ENCODE data around the gene RRBP1. TPM values are rescaled to one million over a fixed set of nuclear protein-coding genes. Genes with fewer than 3 reads are reported as not detected.

RRBP1 gene
- total and polyA plus RNA-seq, 2 of the 4 experiments (the other 2 are of a cell fraction), result 90.2 to 136 TPM

DNA sequence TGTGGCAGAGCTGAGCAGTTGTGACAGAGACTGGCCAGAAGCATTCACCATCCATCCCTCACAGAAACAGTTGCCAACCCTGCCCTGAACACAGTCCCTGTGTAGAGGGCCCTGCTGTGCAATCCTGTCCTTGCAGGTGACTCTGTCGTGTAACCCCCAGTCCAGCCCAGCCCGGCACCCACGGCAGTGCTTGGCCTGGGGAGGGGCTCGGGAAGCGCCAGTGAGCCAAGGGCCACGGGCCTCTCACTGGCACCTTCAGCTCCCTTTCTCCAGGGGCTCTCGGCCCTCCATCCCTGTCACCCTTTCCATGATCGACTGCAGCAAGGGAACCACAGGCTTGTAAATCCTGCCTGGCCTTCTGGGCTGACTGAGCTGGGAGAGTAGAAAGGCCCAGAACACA, 53.0 kb downstream of the RRBP1 start:
- ATAC-seq (ENCODE audit: low read depth) (no peak), DNase-seq (no peak)
- Histone ChIP-seq H4K20me1 (ENCODE audit: insufficient read depth, low read length) (peaks cover 90% of the 10 kb centered on the region), H3K36me3 (ENCODE audit: control insufficient read depth, insufficient read depth, low read length) (peaks cover 98% of the 10 kb centered on the region), H3K4me2 (ENCODE audit: low read depth, low read length) (no peak overlapping the region), H3K9ac (ENCODE audit: low read depth, low read length) (no peak overlapping the region), H4K5ac (ENCODE audit: low read depth, low read length) (no peak overlapping the region), H4K8ac (ENCODE audit: low read depth in 2 of 2, low read length in 2 of 2) (no peak overlapping the region), H2AFZ (replicated peaks; ENCODE audit: low read length, poor library complexity) (no peak overlapping the region), H3K27ac (ENCODE audit: insufficient read depth, low read length) (no peak overlapping the region), H3K27me3 (ENCODE audit: control insufficient read depth, insufficient read depth, low read length) (no peaks in the 10 kb centered on the region), H3K14ac (replicated peaks; ENCODE audit: low read depth, low read length) (no peak overlapping the region), H3K4me3 (ENCODE audit: insufficient read depth, low read depth, low read length) (no peak overlapping the region), H3K56ac (ENCODE audit: extremely low read depth, insufficient read depth, low read length) (no peak overlapping the region), H3K18ac (ENCODE audit: low read depth, low read length) (no peak overlapping the region), H3K23ac (ENCODE audit: low read depth, low read length) (no peak overlapping the region), H2AK5ac (ENCODE audit: low read depth, low read length) (no peak overlapping the region), H4K91ac (ENCODE audit: insufficient read depth, low read depth, low read length) (no peak overlapping the region), H2BK5ac (ENCODE audit: low read depth, low read length, poor library complexity, severe bottlenecking) (no peak overlapping the region), H3K4ac (ENCODE audit: low read depth, low read length) (no peak overlapping the region), H3K79me1 (ENCODE audit: low read depth in 1 of 2, low read length in 2 of 2) (peaks cover 41 to 94% of the 10 kb centered on the region in 2 experiments), H2BK120ac (ENCODE audit: low read depth, low read length) (no peak overlapping the region), H2BK15ac (ENCODE audit: low read depth, low read length) (no peak overlapping the region), H3K9me1 (ENCODE audit: insufficient read depth, low read length) (no peaks in the 10 kb centered on the region), H3K9me3 (ENCODE audit: control insufficient read depth, insufficient read depth, low read length) (no peaks in the 10 kb centered on the region), H2BK20ac (ENCODE audit: low read depth, low read length) (no peak overlapping the region), H3K4me1 (ENCODE audit: control insufficient read depth, insufficient read depth, low read length) (no peaks in the 10 kb centered on the region), H2AK9ac (replicated peaks; ENCODE audit: low read depth, low read length, poor library complexity) (no peak overlapping the region)
- WGBS, 2 experiments (ENCODE audit: extremely low coverage in 2 of 2, insufficient read length in 1 of 2), result no CpG with 5 or more reads among the region's 8 CpGs
- intact Hi-C loops (cut with micrococcal nuclease), result no loop called here
- no TSS peak for BruUV-seq (replicated peaks)
- CTCF ChIA-PET, result no interaction called here
- dilution Hi-C loops (cut with HindIII; ENCODE audit: low sequenced_read_pairs, unreplicated experiment), result no loop called here
- TF ChIP-seq RCOR1 (IDR thresholded peaks at IDR 0.05; ENCODE audit: insufficient replicate concordance, low read length), result no peak
- no peak for TF ChIP-seq RFX5 (IDR thresholded peaks at IDR 0.05; ENCODE audit: low read depth, low read length)
- no peak for TF ChIP-seq MAZ (IDR thresholded peaks at IDR 0.05; ENCODE audit: borderline replicate concordance, low read depth, low read length)
- no peak for TF ChIP-seq BHLHE40 (IDR thresholded peaks at IDR 0.05; ENCODE audit: low read depth, low read length)
- TF ChIP-seq, protein P1, sequence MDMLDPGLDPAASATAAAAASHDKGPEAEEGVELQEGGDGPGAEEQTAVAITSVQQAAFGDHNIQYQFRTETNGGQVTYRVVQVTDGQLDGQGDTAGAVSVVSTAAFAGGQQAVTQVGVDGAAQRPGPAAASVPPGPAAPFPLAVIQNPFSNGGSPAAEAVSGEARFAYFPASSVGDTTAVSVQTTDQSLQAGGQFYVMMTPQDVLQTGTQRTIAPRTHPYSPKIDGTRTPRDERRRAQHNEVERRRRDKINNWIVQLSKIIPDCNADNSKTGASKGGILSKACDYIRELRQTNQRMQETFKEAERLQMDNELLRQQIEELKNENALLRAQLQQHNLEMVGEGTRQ (IDR thresholded peaks at IDR 0.05; ENCODE audit: low read depth, low read length), result no peak
- TF ChIP-seq POLR2A (IDR thresholded peaks at IDR 0.05; ENCODE audit: low read depth, low read length), result no peak
- no peak for TF ChIP-seq SMC3 (IDR thresholded peaks at IDR 0.05; ENCODE audit: low read depth, low read length)
- TF ChIP-seq FOS (IDR thresholded peaks at IDR 0.05; ENCODE audit: low read depth, low read length), result no peak
- no peak for TF ChIP-seq RAD21 (IDR thresholded peaks at IDR 0.05; ENCODE audit: low read length)
- TF ChIP-seq CHD1 (IDR thresholded peaks at IDR 0.05; ENCODE audit: low read depth, low read length), result no peak
- POLR2A ChIA-PET (ENCODE audit: unreplicated experiment), result no interaction called here
- in situ Hi-C loops (cut with MboI; ENCODE audit: low sequenced_read_pairs), result loop anchor here (25.0 kb wide), 1 partner anchor 508 kb away; the partner anchor contains the start of genes KAT14 and PET117
